Esophagus mucosa (tissue), 1 donor: Measurements from ENCODE around the gene DCC. TPM values are rescaled to one million over a fixed set of nuclear protein-coding genes. Genes with fewer than 3 reads are reported as not detected.

Experiments
- ATAC-seq: fragments of 200-7000 bp; cut with Tn5 transposase; one replicate; pipeline ENCODE4 v1.9.1; 2020
- total RNA-seq: library from RNA; stranded (reverse); gene quantifications from one replicate; pipeline ENCODE4 v1.2.4, GENCODE V29; 2023
- donor health status: DM: yes; HTN: yes; CAD: no.

Gene DCC
- total RNA-seq, 1 donor from 2014 or later, result not detected

- no peak for ATAC-seq
Observed at GRCh38 chr18:52427521-52428175, 87.7 kb downstream of the DCC start.

GRCh38 chr18:52431683-52432082 is 91.7 kb downstream of the DCC start:
- no peak for ATAC-seq

GRCh38 chr18:52433797-52434196 is 93.8 kb downstream of the DCC start:
- ATAC-seq, result no peak

- ATAC-seq, result no peak
Observed at GRCh38 chr18:52435301-52435700, 95.3 kb downstream of the DCC start.

- no peak for ATAC-seq
Observed at GRCh38 chr18:52437161-52437560, 97.2 kb downstream of the DCC start.

- no peak for ATAC-seq
Observed at GRCh38 chr18:52439457-52439856, 99.5 kb downstream of the DCC start.

- ATAC-seq, result no peak
Observed at GRCh38 chr18:52441794-52442193, 101.8 kb downstream of the DCC start.

GRCh38 chr18:52442686-52443085 is 102.7 kb downstream of the DCC start:
- ATAC-seq, result no peak

- ATAC-seq, result no peak
Observed at GRCh38 chr18:52451256-52451655, 111.3 kb downstream of the DCC start.

- no peak for ATAC-seq
Observed at GRCh38 chr18:52451851-52452250, 111.9 kb downstream of the DCC start.

- ATAC-seq, result no peak
Observed at GRCh38 chr18:52452427-52452826, 112.4 kb downstream of the DCC start.

- no peak for ATAC-seq
Observed at GRCh38 chr18:52459890-52460289, 119.9 kb downstream of the DCC start.

GRCh38 chr18:52462853-52463252 is 122.9 kb downstream of the DCC start:
- ATAC-seq, result no peak

GRCh38 chr18:52465391-52465790 is 125.4 kb downstream of the DCC start:
- no peak for ATAC-seq

GRCh38 chr18:52468496-52468895 is 128.5 kb downstream of the DCC start:
- ATAC-seq, result no peak

- ATAC-seq, result no peak
Observed at GRCh38 chr18:52475325-52475724, 135.3 kb downstream of the DCC start.

GRCh38 chr18:52481116-52481515 is 141.1 kb downstream of the DCC start:
- no peak for ATAC-seq

- ATAC-seq, result no peak
Observed at GRCh38 chr18:52484977-52485376, 145.0 kb downstream of the DCC start.

- no peak for ATAC-seq
Observed at GRCh38 chr18:52486052-52486451, 146.1 kb downstream of the DCC start.

GRCh38 chr18:52489396-52490306 is 149.7 kb downstream of the DCC start:
- ATAC-seq, result no peak

- ATAC-seq, result no peak
Observed at GRCh38 chr18:52496426-52496825, 156.4 kb downstream of the DCC start.

GRCh38 chr18:52499016-52499415 is 159.0 kb downstream of the DCC start:
- ATAC-seq, result no peak

GRCh38 chr18:52499644-52500043 is 159.6 kb downstream of the DCC start:
- no peak for ATAC-seq

- no peak for ATAC-seq
Observed at GRCh38 chr18:52504589-52504988, 164.6 kb downstream of the DCC start.
